ENCODE results near the gene MXD4. TPM values are rescaled to one million over a fixed set of nuclear protein-coding genes. Genes with fewer than 3 reads are reported as not detected.
"Not testable (repeated sequence)": the region's sequence is repeated elsewhere in the genome, so short reads cannot be mapped to it uniquely, and the experiment has no call there.

MXD4 gene
- total RNA-seq, 1 donor from 2014 or later = 79.9 TPM

DNA sequence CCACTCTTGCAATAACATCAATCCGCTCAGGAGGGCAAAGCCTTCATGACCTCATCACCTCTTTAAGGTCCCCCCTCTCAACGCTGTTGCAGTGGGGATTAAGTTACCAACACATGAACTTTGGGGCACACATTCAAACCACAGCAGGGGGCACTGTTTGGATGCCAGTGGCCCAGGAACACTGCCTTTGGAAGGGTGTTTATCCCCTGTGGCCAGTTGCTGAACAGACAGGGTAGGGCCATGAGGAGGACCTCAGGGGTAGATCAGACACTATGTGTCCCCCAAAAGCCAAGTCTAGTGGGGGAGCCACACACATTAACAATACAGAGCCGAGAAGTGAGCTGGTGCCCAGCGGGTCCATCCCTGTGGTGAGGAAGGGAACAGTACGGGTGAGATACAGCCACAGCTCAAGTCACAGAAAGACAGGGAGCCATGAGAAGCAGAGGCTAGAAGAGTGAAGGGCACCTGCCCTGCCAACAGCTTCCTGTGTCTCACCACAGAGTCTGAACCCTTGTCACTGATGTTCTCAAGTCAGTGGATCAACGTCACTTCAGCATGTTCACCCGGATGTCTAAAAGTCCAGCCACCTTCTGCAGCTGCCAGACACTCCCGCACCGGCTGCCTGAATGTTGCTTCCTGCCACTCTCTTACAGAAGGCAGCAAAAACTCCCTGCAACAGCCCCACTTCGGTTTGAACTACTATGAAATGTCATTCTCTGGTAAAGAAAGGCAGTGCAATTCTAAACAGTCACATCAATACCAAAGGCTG lies 19.9 kb upstream of the MXD4 start:
- Mint-ChIP-seq H3K36me3 (no peaks in the 10 kb centered on the region), H3K4me1 (ENCODE audit: unreplicated experiment) (no peaks in the 10 kb centered on the region), H3K27ac (no peak overlapping the region), H3K4me3 (no peak overlapping the region), H3K9me3 (no peaks in the 10 kb centered on the region), H3K27me3 (peaks cover 3% of the 10 kb centered on the region)
- DNase-seq (ENCODE audit: extremely low spot score, unreplicated experiment) = no peak
- TF ChIP-seq, protein P1, sequence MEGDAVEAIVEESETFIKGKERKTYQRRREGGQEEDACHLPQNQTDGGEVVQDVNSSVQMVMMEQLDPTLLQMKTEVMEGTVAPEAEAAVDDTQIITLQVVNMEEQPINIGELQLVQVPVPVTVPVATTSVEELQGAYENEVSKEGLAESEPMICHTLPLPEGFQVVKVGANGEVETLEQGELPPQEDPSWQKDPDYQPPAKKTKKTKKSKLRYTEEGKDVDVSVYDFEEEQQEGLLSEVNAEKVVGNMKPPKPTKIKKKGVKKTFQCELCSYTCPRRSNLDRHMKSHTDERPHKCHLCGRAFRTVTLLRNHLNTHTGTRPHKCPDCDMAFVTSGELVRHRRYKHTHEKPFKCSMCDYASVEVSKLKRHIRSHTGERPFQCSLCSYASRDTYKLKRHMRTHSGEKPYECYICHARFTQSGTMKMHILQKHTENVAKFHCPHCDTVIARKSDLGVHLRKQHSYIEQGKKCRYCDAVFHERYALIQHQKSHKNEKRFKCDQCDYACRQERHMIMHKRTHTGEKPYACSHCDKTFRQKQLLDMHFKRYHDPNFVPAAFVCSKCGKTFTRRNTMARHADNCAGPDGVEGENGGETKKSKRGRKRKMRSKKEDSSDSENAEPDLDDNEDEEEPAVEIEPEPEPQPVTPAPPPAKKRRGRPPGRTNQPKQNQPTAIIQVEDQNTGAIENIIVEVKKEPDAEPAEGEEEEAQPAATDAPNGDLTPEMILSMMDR (conservative IDR thresholded peaks at IDR 0.05) = no peak

DNA sequence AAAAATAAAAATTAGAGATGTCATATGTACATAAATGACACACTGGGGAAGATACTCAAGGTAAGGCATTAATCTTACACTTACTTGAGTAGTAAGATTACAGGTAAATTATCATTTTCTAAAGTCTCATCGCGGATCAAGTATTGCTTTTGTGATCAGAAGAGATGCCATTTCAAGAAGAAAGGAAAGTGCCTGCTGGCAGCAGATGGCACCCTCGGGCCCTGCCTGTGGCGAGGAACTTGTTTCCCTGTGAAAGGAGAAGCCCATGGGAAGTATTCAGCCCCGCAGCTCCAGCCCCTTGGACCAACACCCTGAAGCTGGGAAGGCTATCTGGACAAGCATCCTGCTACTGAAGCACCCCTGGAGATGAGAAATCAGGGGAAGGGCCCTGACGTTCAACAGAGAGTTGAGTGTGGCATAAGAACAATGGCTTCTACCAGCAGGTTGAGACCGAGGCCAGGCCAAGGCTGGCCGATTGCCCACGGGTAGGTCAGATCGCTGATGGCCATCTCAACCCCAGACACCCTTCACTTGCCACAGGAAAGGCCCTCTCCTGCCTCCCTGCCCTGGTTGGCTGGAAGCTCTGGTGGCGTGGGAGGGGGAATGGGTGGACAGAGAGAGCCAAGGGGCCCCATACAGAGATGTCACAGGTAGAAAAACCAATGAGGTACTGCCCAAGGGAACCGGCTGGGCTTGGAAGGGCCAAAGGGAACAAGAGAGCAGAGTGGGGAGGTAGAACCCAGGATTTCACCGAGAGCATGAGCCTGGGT lies 18.8 kb upstream of the MXD4 start:
- Mint-ChIP-seq H3K4me1 (ENCODE audit: unreplicated experiment) (no peaks in the 10 kb centered on the region), H3K4me3 (no peak overlapping the region), H3K27ac (no peak overlapping the region), H3K27me3 (peaks cover 3% of the 10 kb centered on the region), H3K36me3 (no peaks in the 10 kb centered on the region), H3K9me3 (no peaks in the 10 kb centered on the region)
- TF ChIP-seq, protein P1 (conservative IDR thresholded peaks at IDR 0.05) = no peak
- DNase-seq (ENCODE audit: extremely low spot score, unreplicated experiment) = no peak

DNA sequence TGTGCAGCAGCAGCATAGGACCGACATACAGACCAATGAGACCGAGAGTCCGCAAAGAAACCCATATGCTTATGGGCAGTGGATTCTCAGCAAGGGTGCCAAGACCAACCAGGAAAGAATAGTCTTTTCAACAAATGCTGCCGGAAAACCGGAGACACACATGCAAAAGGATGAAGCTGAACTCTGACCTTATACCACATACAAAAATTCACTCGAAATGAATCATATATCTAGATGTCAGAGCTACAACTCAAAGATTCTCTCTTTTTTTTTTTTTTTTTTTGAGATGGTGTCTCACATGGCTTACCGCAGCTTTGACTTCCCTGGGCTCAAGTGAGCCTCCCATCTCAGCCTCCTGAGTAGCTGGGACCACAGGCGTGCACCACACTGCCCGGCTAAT lies 16.0 kb upstream of the MXD4 start:
- Mint-ChIP-seq H3K27me3 (peaks cover 3% of the 10 kb centered on the region), H3K27ac (no peak overlapping the region), H3K9me3 (no peaks in the 10 kb centered on the region), H3K36me3 (no peaks in the 10 kb centered on the region), H3K4me3 (no peak overlapping the region), H3K4me1 (ENCODE audit: unreplicated experiment) (peaks cover 3% of the 10 kb centered on the region)
- TF ChIP-seq, protein P1 (conservative IDR thresholded peaks at IDR 0.05) = no peak
- no peak for DNase-seq (ENCODE audit: extremely low spot score, unreplicated experiment)

DNA sequence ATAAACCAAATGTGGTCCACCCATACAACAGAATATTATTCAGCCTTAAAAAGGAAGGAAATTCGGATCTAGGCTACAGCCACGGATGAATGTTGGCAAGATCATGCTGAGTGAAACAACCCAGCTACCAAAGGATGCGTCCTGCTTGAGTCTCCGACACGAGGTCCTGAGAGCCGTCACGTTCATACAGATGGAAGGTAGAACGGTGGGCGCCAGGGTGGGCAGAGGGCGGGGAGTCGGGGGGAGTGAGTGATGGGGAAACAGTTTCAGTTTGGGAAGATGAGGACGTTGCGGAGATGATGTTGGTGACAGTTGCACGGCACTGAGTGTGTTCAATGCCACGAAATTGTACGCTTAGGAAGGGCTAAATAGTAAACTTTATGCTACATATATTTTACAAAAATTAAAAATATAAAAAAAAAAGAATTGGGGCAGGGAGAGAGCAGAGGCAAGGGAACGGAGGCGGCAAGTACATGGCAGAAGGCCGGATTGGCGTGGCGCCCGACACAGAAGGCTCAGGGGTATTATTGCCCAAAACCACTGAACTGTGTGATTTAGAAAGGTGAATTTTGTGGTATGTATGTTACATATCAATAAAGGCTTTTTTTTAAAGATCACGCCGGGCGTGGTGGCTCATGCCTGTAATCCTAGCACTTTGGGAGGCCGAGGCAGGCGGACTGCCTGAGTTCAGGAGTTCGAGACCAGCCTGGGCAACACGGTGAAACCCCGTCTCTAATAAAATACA lies 14.8 kb upstream of the MXD4 start:
- Mint-ChIP-seq H3K4me1 (ENCODE audit: unreplicated experiment) (peaks cover 3% of the 10 kb centered on the region), H3K4me3 (no peak overlapping the region), H3K9me3 (no peaks in the 10 kb centered on the region), H3K27me3 (peaks cover 3% of the 10 kb centered on the region), H3K27ac (no peak overlapping the region), H3K36me3 (no peaks in the 10 kb centered on the region)
- DNase-seq (ENCODE audit: extremely low spot score, unreplicated experiment) = no peak
- TF ChIP-seq, protein P1 (conservative IDR thresholded peaks at IDR 0.05) = no peak

DNA sequence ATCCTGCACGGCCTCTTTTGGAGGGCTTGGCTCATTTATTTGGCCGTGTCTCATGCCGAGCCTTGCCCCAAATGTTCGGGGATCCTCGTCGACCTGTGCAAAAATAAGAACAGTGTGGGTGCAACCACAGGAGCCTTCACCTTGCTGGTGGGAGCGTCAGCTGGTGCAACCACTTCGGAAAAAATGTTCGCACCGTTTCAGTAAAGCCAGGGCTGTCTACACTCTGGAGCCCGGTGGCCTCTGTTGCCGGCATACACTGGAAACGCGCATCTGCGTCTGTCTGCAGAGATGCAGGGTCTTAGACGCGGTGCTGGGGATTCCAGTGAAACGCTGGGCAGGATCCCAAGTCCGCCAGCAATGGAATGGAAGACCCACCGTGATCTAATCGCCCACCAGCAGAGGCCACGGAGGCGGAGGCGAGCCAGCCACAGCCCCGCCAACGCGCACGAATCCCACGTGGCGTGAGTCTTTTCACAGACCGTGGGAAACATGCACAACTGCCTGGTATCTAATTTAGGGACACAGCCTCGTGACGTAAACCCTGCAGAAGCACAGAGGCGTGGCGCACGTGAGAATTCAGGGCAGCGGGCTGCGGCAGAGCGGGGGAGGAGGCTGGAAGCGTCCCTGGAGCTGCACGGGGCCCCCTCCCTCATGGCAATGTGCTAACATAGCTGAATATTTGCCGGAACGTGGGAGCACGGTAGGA lies 13.8 kb upstream of the MXD4 start:
- Mint-ChIP-seq H3K27me3 (no peaks in the 10 kb centered on the region), H3K27ac (no peak overlapping the region), H3K9me3 (no peaks in the 10 kb centered on the region), H3K4me3 (no peak overlapping the region), H3K36me3 (no peaks in the 10 kb centered on the region), H3K4me1 (ENCODE audit: unreplicated experiment) (peaks cover 3% of the 10 kb centered on the region)
- DNase-seq (ENCODE audit: extremely low spot score, unreplicated experiment) = no peak
- TF ChIP-seq, protein P1 (conservative IDR thresholded peaks at IDR 0.05) = no peak

DNA sequence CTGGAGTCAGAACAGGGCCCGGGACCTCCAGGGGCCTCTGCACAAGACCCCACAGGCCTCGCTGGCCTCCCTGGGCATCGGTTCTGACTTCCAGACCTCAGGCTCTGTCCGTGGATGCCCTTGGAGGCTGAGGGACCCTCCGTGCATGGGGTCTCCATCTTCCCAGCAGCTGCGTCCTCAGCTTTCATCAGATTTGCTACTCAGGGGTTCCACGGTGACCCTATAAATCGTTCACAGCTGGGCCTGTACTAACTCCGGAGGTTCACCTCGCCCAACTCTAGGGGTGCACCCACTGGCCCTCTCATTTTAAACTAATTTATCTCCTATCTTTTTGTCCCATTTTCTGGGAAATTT lies 13.1 kb upstream of the MXD4 start:
- H3K27ac Mint-ChIP-seq; H3K4me3 Mint-ChIP-seq; DNase-seq (ENCODE audit: extremely low spot score, unreplicated experiment); H3K4me1 Mint-ChIP-seq (ENCODE audit: unreplicated experiment); H3K27me3 Mint-ChIP-seq; H3K36me3 Mint-ChIP-seq; H3K9me3 Mint-ChIP-seq: not testable (repeated sequence)
